ENCODE data around the gene ARF5. TPM values are rescaled to one million over a fixed set of nuclear protein-coding genes. Genes with fewer than 3 reads are reported as not detected.
A peak's percentile ranks its signal among the peaks of the same experiment; 100 is the strongest.

The ARF5 gene
- total RNA-seq, 1 donor from 2014 or later = 133 TPM

DNA sequence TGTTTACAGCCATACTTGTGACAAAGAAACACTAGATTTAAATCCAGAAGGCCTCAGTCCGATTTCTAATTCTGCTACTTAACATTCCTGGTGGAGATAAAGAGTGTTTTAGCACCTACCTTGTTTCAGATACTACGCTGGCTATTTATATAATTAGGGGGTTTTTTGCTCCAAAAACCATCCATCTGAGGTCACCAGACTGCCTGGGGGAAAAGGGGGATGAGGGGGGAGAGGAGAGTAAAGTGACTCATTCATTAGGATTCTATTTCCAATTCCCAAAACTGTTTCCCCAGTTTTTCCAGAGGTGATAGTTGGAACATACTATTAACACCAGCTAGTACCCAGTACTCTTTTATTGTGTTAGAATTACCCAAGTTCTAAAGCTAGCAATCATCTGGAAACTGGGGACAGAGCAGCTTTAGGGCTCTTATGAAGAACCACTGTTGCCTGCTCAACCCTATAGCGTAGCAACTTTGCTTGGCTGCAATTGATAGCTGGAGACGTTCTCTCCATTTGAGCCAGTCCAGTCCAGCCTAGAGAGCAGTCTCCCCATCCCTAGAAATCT is 9.4 kb upstream of the ARF5 start:
- DNase-seq (ENCODE audit: low spot score) = no peak
- intact Hi-C loops (cut with micrococcal nuclease) = no loop called here
- Mint-ChIP-seq H3K27me3 (ENCODE audit: low read depth) (no peaks in the 10 kb centered on the region), H3K9me3 (no peaks in the 10 kb centered on the region), H3K4me3 (ENCODE audit: low read depth) (no peak overlapping the region), H3K27ac (no peak overlapping the region), H3K4me1 (ENCODE audit: low read depth) (peaks cover 18% of the 10 kb centered on the region), H3K36me3 (ENCODE audit: low read depth) (peaks cover 45% of the 10 kb centered on the region)

DNA sequence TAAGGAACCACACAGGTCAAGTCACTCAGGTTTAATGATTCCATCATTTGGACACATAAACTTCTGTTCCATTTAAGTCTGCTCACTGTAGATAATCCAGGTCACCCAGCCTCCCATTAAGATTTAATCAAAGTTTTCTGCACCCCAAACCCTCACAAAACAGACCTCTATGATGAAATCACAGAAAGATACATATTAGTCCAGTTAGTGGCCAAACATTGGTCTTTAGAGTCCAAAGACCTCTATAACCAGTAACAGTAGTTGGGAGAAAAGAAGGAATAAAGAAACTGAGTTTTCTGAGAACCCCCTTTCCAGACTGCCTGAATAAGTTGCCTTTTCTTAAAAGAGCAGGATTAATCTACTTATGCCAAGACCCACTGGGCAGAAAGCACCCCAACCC is 7.6 kb upstream of the ARF5 start:
- intact Hi-C loops (cut with micrococcal nuclease) = no loop called here
- peaks cover 47% of the 10 kb centered on the region for H3K36me3 Mint-ChIP-seq (ENCODE audit: low read depth)
- H3K9me3 Mint-ChIP-seq = no peaks in the 10 kb centered on the region
- no peaks in the 10 kb centered on the region for H3K27me3 Mint-ChIP-seq (ENCODE audit: low read depth)
- H3K4me3 Mint-ChIP-seq (ENCODE audit: low read depth) = no peak overlapping the region
- peaks cover 29% of the 10 kb centered on the region for H3K4me1 Mint-ChIP-seq (ENCODE audit: low read depth)
- H3K27ac Mint-ChIP-seq = no peak overlapping the region
- no peak for DNase-seq (ENCODE audit: low spot score)

DNA sequence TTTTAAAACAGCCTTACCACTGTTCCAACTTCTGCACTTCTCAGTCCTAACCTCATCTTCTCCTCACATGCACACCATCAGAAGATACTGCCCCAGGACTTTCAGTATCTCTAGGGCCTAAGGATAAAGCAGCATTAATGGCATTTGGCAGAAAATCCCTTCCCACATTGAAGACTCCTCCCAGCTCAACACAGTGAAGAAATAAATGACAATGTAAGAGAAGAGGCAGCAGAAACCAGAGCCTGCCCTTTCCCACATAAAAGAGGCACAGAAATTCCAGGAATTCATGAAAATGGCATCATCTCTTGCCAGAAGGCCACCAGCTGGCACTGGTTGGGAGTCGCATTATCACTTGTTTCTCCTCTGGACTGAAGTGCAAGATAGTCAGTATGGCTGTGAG is 6.5 kb upstream of the ARF5 start:
- H3K27ac Mint-ChIP-seq = no peak overlapping the region
- DNase-seq (ENCODE audit: low spot score) = no peak
- H3K36me3 Mint-ChIP-seq (ENCODE audit: low read depth) = peaks cover 47% of the 10 kb centered on the region
- no peaks in the 10 kb centered on the region for H3K9me3 Mint-ChIP-seq
- H3K27me3 Mint-ChIP-seq (ENCODE audit: low read depth) = no peaks in the 10 kb centered on the region
- H3K4me3 Mint-ChIP-seq (ENCODE audit: low read depth) = no peak overlapping the region
- peaks cover 38% of the 10 kb centered on the region for H3K4me1 Mint-ChIP-seq (ENCODE audit: low read depth)
- intact Hi-C loops (cut with micrococcal nuclease) = no loop called here

DNA sequence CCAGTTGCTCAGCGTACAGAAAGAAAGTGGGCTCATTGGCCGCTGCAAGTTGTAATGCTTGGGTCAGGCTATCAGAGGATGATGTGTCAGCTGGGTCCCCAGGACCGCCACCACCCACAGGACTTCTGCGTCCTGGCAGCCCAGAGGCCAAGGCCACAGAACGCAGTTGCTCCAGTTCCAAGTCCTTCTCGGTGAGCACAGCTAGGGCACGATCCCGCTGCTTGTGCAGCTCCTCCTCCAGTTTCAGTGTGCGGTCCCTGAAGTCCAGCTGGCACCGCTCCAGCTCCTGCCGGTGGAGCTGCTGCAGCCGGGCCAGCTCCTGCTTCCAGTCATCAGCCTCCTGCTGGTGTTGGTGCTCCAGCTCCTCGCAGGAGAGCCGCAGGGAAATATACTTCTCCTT is 5.8 kb upstream of the ARF5 start:
- no peak overlapping the region for H3K4me3 Mint-ChIP-seq (ENCODE audit: low read depth)

DNA sequence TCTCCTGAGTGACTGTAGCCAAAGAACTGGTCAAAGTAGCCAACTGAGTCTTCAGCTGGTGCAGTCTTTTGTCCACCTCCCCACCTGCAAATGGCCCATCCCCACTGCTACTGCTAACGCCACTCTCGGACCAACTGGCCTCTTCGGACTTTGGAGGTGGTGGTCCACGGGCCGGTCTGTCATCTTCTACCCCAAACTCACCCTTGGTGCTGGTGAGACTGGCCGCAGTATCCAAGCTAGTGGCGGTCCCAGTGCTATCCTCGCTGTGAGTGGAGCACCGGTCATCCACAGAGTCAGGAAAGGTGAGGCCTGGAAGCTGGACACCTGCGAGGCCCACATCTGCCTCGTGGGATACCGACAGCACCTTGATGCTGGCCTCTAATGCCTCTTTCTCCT is 3.6 kb upstream of the ARF5 start:
- H3K27ac Mint-ChIP-seq = peak overlapping the region; percentile 87
- peaks cover 33% of the 10 kb centered on the region for H3K36me3 Mint-ChIP-seq (ENCODE audit: low read depth)
- H3K9me3 Mint-ChIP-seq = no peaks in the 10 kb centered on the region
- peak overlapping the region; percentile 92 for H3K4me3 Mint-ChIP-seq (ENCODE audit: low read depth)
- peaks cover 45% of the 10 kb centered on the region for H3K4me1 Mint-ChIP-seq (ENCODE audit: low read depth)
- DNase-seq (ENCODE audit: low spot score) = no peak
- no peaks in the 10 kb centered on the region for H3K27me3 Mint-ChIP-seq (ENCODE audit: low read depth)
- intact Hi-C loops (cut with micrococcal nuclease) = loop anchor here (1.0 to 5.0 kb wide), 2 partner anchors 67 to 192 kb away; partner anchors contain the start of gene ZNF800

More for the DNA sequence above, 5.8 kb upstream of the ARF5 start:
- H3K27ac Mint-ChIP-seq = no peak overlapping the region
- H3K36me3 Mint-ChIP-seq (ENCODE audit: low read depth) = peaks cover 47% of the 10 kb centered on the region
- no peaks in the 10 kb centered on the region for H3K27me3 Mint-ChIP-seq (ENCODE audit: low read depth)
- intact Hi-C loops (cut with micrococcal nuclease) = no loop called here
- peaks cover 39% of the 10 kb centered on the region for H3K4me1 Mint-ChIP-seq (ENCODE audit: low read depth)
- no peaks in the 10 kb centered on the region for H3K9me3 Mint-ChIP-seq
- DNase-seq (ENCODE audit: low spot score) = no peak

DNA sequence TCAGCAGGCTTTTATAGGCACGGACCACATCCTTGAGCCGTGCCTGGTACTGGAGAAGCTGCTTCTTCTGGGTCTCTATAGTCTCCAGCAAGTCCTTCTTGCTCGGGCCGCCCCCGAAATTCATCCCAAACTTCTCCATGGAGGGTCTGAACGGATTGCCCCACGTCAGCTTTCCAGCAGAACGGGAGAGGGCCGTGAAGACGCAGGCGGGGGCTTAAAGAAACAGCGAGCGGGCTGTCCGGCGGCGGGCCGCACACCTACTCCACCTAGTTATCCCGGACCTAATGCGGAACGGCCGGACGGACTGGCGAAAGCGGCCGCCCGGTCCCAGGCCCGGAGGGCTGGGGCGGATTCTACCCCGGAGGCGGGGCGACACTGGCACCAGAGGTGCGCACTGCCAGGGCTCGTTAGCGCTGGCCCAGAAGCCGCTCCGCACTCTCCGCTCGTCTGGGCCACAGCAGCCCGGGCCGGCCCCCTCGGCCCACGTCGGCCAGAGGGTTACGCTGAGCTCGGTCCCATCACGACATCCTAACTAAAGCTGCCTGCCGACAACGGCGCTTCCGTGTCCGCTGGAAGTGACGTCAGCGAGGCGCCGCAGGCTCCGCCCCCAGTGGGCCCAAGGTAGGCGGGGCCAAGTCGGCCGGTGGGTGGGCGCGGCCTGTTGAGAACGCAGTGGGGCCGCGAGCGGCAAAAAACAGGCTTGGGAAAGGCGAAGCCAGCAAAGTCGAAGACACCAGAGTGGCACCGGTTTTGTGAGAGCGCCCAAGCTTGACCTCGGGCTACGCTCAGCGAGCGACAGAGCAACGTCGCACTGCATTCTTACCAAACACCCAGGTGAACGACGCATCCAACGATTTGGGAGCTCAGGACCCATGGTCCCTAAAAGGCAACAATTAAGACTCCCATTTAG is 2.9 kb upstream of the ARF5 start, which contains the start of gene GCC1:
GCC1 (minus strand) TSS at position 553 of the 910 bp plus-strand sequence; CDS start at position 139, 414 bp downstream.
- intact Hi-C loops (cut with micrococcal nuclease) = loop anchor here (1.0 to 5.0 kb wide), 2 partner anchors 66 to 193 kb away; partner anchors contain the start of gene ZNF800
- Mint-ChIP-seq H3K36me3 (ENCODE audit: low read depth) (peaks cover 36% of the 10 kb centered on the region), H3K27me3 (ENCODE audit: low read depth) (no peaks in the 10 kb centered on the region), H3K4me3 (ENCODE audit: low read depth) (peak within 1 kb of the TSS; percentile 92), H3K9me3 (no peaks in the 10 kb centered on the region), H3K27ac (peak within 1 kb of the TSS; percentile 87), H3K4me1 (ENCODE audit: low read depth) (peaks cover 48% of the 10 kb centered on the region)
- peak; percentile 92 for DNase-seq (ENCODE audit: low spot score)

DNA sequence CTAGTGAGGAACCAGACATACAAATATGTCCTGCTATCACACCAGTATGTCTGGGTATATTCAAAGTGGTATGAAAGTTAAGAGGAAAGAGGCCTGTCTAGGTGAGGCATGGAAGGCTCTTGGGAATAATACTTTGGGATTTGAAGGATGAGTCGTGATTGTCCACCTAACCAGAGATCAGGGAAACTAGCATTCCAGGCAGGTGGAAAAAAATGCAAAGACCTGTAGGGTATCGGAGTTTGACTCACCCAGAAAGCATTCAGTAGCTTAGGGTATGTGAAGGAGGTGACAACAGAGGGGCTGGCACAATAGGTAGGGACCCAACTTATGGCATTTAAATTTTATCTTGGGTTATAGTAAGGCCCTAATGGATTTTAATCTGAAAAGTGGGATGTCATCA is 1.9 kb upstream of the ARF5 start:
- Mint-ChIP-seq H3K27me3 (ENCODE audit: low read depth) (no peaks in the 10 kb centered on the region), H3K4me1 (ENCODE audit: low read depth) (peaks cover 44% of the 10 kb centered on the region), H3K36me3 (ENCODE audit: low read depth) (peaks cover 41% of the 10 kb centered on the region), H3K27ac (no peak overlapping the region), H3K9me3 (no peaks in the 10 kb centered on the region), H3K4me3 (ENCODE audit: low read depth) (peak overlapping the region; percentile 61)
- intact Hi-C loops (cut with micrococcal nuclease) = loop anchor here (5.0 kb wide), 1 partner anchor 194 kb away; the partner anchor contains the start of gene ZNF800
- no peak for DNase-seq (ENCODE audit: low spot score)

DNA sequence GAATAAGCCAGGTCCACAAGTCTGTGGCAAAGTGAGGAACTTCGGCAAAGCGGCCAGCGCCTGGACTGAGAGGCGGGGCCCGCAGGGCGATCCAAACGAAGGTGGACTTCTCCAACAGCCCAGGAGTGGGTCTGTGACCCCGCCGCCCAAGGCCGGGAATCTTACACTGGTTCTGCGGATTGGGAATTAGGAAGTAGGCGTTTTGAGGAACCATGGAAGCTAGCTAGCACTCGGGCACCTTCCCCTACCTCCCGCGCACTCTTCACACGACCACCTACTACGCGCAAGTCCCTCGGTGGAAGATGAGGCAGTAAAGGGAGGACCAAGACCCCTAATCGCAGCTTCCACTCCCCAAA is 570 bp upstream of the ARF5 start:
- Mint-ChIP-seq H3K9me3 (no peaks in the 10 kb centered on the region), H3K36me3 (ENCODE audit: low read depth) (peaks cover 36% of the 10 kb centered on the region), H3K4me3 (ENCODE audit: low read depth) (peak overlapping the region; percentile 61), H3K27ac (no peak overlapping the region), H3K4me1 (ENCODE audit: low read depth) (peaks cover 40% of the 10 kb centered on the region), H3K27me3 (ENCODE audit: low read depth) (no peaks in the 10 kb centered on the region)
- intact Hi-C loops (cut with micrococcal nuclease) = loop anchor here (5.0 kb wide), 1 partner anchor 195 kb away; the partner anchor contains the start of gene ZNF800
- no peak for DNase-seq (ENCODE audit: low spot score)

DNA sequence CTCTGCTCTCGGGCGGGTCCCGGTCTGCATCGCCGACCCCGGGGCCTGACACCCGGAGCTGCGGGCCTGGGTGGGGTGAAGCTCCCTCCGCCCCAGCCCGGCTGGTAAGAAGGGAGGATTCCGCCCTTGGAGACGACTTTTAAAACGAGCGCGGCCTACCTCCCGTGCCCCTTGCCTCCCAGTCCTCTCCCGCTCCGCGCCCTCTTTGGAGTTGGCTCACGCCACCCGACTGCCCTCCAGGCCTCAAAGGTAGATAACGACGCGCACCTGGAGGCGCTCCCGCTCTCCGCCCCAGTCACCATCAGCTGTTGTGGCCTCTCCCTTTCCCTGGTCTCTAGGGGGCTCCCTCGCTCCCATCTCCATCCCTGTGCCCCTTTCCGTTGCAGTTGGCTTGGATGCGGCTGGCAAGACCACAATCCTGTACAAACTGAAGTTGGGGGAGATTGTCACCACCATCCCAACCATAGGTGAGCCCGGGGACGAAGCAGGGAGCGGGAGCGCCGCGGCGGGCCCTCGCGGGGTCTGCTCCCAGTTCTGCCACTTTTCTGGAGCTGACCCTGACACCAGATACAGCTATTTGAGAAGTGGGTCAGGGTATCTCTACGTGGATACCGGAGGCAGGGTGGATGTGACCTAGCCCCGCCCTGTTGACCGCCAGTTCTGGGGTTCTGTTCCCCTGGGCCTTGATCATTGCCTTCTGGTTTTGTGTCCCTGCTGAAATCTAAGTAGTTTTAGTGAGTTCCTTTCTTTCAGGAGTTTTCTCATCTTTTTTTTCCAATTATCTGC is 679 bp downstream of the ARF5 start:
- H3K4me3 Mint-ChIP-seq (ENCODE audit: low read depth) = peak overlapping the region; percentile 92
- no peaks in the 10 kb centered on the region for H3K9me3 Mint-ChIP-seq
- intact Hi-C loops (cut with micrococcal nuclease) = loop anchor here (5.0 kb wide), 1 partner anchor 197 kb away; the partner anchor contains the start of gene ZNF800
- H3K27me3 Mint-ChIP-seq (ENCODE audit: low read depth) = no peaks in the 10 kb centered on the region
- H3K27ac Mint-ChIP-seq = peak overlapping the region; percentile 85
- peaks cover 24% of the 10 kb centered on the region for H3K36me3 Mint-ChIP-seq (ENCODE audit: low read depth)
- H3K4me1 Mint-ChIP-seq (ENCODE audit: low read depth) = peaks cover 30% of the 10 kb centered on the region
- DNase-seq (ENCODE audit: low spot score) = peak; percentile 33

DNA sequence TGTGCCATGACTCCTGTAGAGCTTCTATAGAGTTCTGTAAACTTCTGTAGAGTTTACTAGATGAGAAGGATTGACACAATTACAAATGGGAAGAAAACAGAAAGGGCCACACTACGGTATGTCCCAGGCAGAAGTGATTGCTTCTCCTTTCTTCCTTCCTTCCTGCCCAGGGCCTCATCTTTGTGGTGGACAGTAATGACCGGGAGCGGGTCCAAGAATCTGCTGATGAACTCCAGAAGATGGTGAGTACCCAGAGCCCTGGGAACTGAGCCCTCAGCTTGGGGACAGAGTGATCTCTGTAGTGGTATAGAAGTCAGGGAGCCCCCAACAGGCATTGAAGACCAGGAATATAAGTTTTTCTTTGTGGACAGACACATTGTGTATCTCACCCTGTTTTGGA is 1.7 kb downstream of the ARF5 start:
- Mint-ChIP-seq H3K36me3 (ENCODE audit: low read depth) (peaks cover 23% of the 10 kb centered on the region), H3K27me3 (ENCODE audit: low read depth) (no peaks in the 10 kb centered on the region), H3K27ac (peak overlapping the region; percentile 44), H3K4me1 (ENCODE audit: low read depth) (peaks cover 20% of the 10 kb centered on the region), H3K4me3 (ENCODE audit: low read depth) (peak overlapping the region; percentile 92), H3K9me3 (no peaks in the 10 kb centered on the region)
- intact Hi-C loops (cut with micrococcal nuclease) = loop anchor here (5.0 kb wide), 1 partner anchor 198 kb away; the partner anchor contains the start of gene ZNF800
- no peak for DNase-seq (ENCODE audit: low spot score)

DNA sequence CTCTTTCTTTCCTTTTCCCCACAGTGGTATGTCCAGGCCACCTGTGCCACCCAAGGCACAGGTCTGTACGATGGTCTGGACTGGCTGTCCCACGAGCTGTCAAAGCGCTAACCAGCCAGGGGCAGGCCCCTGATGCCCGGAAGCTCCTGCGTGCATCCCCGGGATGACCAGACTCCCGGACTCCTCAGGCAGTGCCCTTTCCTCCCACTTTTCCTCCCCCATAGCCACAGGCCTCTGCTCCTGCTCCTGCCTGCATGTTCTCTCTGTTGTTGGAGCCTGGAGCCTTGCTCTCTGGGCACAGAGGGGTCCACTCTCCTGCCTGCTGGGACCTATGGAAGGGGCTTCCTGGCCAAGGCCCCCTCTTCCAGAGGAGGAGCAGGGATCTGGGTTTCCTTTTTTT is 3.0 kb downstream of the ARF5 start:
- Mint-ChIP-seq H3K9me3 (no peaks in the 10 kb centered on the region), H3K4me3 (ENCODE audit: low read depth) (no peak overlapping the region), H3K36me3 (ENCODE audit: low read depth) (peaks cover 23% of the 10 kb centered on the region), H3K4me1 (ENCODE audit: low read depth) (peaks cover 14% of the 10 kb centered on the region), H3K27ac (no peak overlapping the region), H3K27me3 (ENCODE audit: low read depth) (no peaks in the 10 kb centered on the region)
- intact Hi-C loops (cut with micrococcal nuclease) = no loop called here
- DNase-seq (ENCODE audit: low spot score) = no peak

DNA sequence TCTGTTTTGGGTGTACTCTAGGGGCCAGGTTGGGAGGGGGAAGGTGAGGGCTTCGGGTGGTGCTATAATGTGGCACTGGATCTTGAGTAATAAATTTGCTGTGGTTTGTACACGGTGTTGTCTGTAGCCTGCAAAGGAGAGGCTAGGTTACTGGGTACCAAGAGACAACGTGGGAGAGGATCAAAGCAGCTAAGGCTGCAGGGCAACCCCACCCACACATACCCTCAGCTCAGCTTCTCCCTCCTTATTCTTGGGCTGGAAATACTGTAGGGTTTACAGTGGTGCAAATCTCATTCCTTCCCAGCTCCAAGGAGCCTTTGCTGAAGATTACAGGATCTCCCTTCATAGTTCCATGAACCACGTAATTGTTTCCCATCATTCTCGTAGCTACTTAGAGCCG is 3.4 kb downstream of the ARF5 start:
- Mint-ChIP-seq H3K9me3 (no peaks in the 10 kb centered on the region), H3K36me3 (ENCODE audit: low read depth) (peaks cover 23% of the 10 kb centered on the region), H3K4me3 (ENCODE audit: low read depth) (no peak overlapping the region), H3K4me1 (ENCODE audit: low read depth) (peaks cover 11% of the 10 kb centered on the region), H3K27ac (no peak overlapping the region), H3K27me3 (ENCODE audit: low read depth) (no peaks in the 10 kb centered on the region)
- no peak for DNase-seq (ENCODE audit: low spot score)
- intact Hi-C loops (cut with micrococcal nuclease) = no loop called here
